HepG2 (cell line): Measurements from ENCODE around the gene STARD10. TPM values are rescaled to one million over a fixed set of nuclear protein-coding genes. Genes with fewer than 3 reads are reported as not detected.

Experiments used
- ELF1 ChIP-seq: sonication (generic); formaldehyde crosslinking; IDR thresholded peaks from 2 replicates; pipeline ENCODE4 v1.4.0; 2020; ENCODE audit warnings: missing genetic modification reagents
- GABPB1 ChIP-seq: IDR thresholded peaks from 2 replicates; pipeline ENCODE4 v1.6.1; 2016; ENCODE audit warnings: mild to moderate bottlenecking, missing genetic modification reagents, moderate library complexity, missing compliant biosample characterization
- MAFK ChIP-seq, 2 experiments: IDR thresholded peaks in 1 of 2; conservative IDR thresholded peaks in 1 of 2; 2 replicates each; pipeline ENCODE4 v1.6.1; 2011; ENCODE audit warnings: improper control_type of control experiment in 2 of 2, low read length in 2 of 2
- MXI1 ChIP-seq: IDR thresholded peaks from 3 replicates; pipeline ENCODE4 v1.6.1; 2012; ENCODE audit warnings: low read depth, low read length, inconsistent platforms, borderline replicate concordance
- SAP130 ChIP-seq: IDR thresholded peaks from 2 replicates; pipeline ENCODE4 v1.6.1; 2016; ENCODE audit warnings: low read depth
- ZFX ChIP-seq: sonication (generic); formaldehyde crosslinking; IDR thresholded peaks from 2 replicates; pipeline ENCODE4 v1.4.0; 2020; ENCODE audit warnings: mild to moderate bottlenecking, low read depth, missing genetic modification reagents, moderate library complexity
- ZNF577 ChIP-seq: sonication (generic); formaldehyde crosslinking; IDR thresholded peaks from 2 replicates; pipeline ENCODE4 v1.4.0; 2020; ENCODE audit warnings: mild to moderate bottlenecking, low read depth, missing genetic modification reagents, borderline replicate concordance
- polyA plus RNA-seq, 8 experiments: library from polyadenylated mRNA; depleted of rRNA in 3 of 8; stranded (reverse) in 7 of 8; unstranded in 1 of 8; fragments of >200 nt; fragmentation: Illumina TruSeq in 4 of 8; extraction: Trizol in 4 of 8; gene quantifications; 2 replicates each; pipeline versions ENCODE4 v1.2.1 to v1.2.3, GENCODE V29; 2011 to 2016; ENCODE audit warnings: low read depth in 4 of 8, missing spikeins in 1 of 8, mixed read lengths in 1 of 8; ENCODE audit not compliant: insufficient read depth in 1 of 8
- total RNA-seq, 5 experiments: library from RNA; depleted of rRNA; stranded (reverse); fragments of >200 nt; fragmentation: Illumina TruSeq; extraction: Trizol; gene quantifications; 2 replicates each; pipeline ENCODE4 v1.2.3, GENCODE V29; 2016; ENCODE audit warnings: low read depth in 1 of 5
- TF ChIP-seq, protein P1 (sequence below): sonication (generic); formaldehyde crosslinking; IDR thresholded peaks from 2 replicates; pipeline ENCODE4 v1.4.0; 2020; ENCODE audit warnings: missing genetic modification reagents
- TF ChIP-seq, protein P2 (sequence below): sonication (generic); formaldehyde crosslinking; IDR thresholded peaks from 2 replicates; pipeline ENCODE4 v1.4.0; 2020; ENCODE audit warnings: missing genetic modification reagents
- TF ChIP-seq, protein P3 (sequence below): sonication (generic); formaldehyde crosslinking; IDR thresholded peaks from 2 replicates; pipeline ENCODE4 v1.8.1; 2023; ENCODE audit warnings: mild to moderate bottlenecking, missing genetic modification reagents
- TF ChIP-seq, protein P4 (sequence below): sonication (generic); formaldehyde crosslinking; IDR thresholded peaks from 2 replicates; pipeline ENCODE4 v1.5.1; 2020; ENCODE audit warnings: missing genetic modification reagents, mild to moderate bottlenecking, borderline replicate concordance
- TF ChIP-seq, protein P5 (sequence below): sonication (generic); formaldehyde crosslinking; IDR thresholded peaks from 2 replicates; pipeline ENCODE4 v1.8.1; 2022; ENCODE audit warnings: low read depth, mild to moderate bottlenecking, missing genetic modification reagents
- TF ChIP-seq, protein P6 (sequence below): IDR thresholded peaks from 2 replicates; pipeline ENCODE4 v1.6.1; 2016; ENCODE audit warnings: missing genetic modification reagents, missing compliant biosample characterization

The STARD10 gene
- total and polyA plus RNA-seq, 2 of the 13 experiments (the other 11 are each of a cell fraction or from before 2014, with no cell fraction given) = 260 to 341 TPM

DNA sequence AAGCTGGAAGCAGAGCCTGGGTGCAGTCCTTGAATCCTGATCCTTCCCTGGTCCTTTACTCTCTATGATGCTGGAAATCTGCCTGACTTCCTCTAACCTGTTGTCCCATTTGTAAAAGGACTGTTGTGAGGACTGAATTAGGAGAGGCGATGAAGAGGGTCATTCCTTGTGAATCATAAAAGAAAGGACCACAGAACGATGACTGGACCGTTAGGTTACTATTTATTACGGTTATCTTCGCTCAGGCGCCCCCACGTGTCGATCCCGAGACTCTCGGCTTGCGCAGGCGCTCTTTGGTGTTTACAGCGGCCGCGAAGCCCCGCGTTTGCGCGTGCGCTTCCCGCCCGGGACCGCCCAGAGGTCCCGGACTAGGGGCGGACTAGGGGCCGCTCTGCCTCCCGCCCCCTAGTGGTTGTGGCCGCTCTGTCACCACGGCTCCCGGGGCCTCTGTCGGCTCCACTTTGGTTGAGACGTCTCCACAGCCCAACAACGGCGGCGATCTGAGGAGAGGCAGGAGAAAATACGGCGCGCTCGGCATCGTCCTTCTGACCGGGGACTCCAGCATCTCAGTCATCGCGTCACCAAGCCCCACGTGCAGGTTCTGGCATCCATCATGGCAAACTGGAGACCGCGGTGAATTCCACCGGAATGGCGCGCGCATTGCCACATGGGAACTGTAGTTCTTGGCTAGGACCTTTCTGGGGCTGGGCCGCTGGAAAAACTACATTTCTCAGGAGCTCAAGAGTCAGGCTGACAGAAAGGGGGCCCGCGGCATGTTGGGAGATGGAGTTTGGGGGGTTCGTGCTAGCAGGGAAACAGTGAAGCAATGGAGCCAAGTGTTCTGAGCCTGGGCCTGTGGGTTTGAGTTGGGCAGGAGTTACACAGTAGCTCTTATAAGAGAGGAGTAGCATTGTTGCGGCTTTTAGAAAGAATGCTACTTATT is at the start of gene STARD10 (continued):
- TF ChIP-seq, protein P1, sequence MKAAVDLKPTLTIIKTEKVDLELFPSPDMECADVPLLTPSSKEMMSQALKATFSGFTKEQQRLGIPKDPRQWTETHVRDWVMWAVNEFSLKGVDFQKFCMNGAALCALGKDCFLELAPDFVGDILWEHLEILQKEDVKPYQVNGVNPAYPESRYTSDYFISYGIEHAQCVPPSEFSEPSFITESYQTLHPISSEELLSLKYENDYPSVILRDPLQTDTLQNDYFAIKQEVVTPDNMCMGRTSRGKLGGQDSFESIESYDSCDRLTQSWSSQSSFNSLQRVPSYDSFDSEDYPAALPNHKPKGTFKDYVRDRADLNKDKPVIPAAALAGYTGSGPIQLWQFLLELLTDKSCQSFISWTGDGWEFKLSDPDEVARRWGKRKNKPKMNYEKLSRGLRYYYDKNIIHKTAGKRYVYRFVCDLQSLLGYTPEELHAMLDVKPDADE (CRISPR knock-in tag) = no peak
- TF ChIP-seq, protein P2, sequence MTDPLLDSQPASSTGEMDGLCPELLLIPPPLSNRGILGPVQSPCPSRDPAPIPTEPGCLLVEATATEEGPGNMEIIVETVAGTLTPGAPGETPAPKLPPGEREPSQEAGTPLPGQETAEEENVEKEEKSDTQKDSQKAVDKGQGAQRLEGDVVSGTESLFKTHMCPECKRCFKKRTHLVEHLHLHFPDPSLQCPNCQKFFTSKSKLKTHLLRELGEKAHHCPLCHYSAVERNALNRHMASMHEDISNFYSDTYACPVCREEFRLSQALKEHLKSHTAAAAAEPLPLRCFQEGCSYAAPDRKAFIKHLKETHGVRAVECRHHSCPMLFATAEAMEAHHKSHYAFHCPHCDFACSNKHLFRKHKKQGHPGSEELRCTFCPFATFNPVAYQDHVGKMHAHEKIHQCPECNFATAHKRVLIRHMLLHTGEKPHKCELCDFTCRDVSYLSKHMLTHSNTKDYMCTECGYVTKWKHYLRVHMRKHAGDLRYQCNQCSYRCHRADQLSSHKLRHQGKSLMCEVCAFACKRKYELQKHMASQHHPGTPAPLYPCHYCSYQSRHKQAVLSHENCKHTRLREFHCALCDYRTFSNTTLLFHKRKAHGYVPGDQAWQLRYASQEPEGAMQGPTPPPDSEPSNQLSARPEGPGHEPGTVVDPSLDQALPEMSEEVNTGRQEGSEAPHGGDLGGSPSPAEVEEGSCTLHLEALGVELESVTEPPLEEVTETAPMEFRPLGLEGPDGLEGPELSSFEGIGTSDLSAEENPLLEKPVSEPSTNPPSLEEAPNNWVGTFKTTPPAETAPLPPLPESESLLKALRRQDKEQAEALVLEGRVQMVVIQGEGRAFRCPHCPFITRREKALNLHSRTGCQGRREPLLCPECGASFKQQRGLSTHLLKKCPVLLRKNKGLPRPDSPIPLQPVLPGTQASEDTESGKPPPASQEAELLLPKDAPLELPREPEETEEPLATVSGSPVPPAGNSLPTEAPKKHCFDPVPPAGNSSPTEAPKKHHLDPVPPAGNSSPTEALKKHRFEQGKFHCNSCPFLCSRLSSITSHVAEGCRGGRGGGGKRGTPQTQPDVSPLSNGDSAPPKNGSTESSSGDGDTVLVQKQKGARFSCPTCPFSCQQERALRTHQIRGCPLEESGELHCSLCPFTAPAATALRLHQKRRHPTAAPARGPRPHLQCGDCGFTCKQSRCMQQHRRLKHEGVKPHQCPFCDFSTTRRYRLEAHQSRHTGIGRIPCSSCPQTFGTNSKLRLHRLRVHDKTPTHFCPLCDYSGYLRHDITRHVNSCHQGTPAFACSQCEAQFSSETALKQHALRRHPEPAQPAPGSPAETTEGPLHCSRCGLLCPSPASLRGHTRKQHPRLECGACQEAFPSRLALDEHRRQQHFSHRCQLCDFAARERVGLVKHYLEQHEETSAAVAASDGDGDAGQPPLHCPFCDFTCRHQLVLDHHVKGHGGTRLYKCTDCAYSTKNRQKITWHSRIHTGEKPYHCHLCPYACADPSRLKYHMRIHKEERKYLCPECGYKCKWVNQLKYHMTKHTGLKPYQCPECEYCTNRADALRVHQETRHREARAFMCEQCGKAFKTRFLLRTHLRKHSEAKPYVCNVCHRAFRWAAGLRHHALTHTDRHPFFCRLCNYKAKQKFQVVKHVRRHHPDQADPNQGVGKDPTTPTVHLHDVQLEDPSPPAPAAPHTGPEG (CRISPR knock-in tag) = peak; percentile 28; the same call in 1 of the 2 replicates
- peak; percentile 89 for TF ChIP-seq GABPB1 (CRISPR knock-in tag)
- TF ChIP-seq, protein P3, sequence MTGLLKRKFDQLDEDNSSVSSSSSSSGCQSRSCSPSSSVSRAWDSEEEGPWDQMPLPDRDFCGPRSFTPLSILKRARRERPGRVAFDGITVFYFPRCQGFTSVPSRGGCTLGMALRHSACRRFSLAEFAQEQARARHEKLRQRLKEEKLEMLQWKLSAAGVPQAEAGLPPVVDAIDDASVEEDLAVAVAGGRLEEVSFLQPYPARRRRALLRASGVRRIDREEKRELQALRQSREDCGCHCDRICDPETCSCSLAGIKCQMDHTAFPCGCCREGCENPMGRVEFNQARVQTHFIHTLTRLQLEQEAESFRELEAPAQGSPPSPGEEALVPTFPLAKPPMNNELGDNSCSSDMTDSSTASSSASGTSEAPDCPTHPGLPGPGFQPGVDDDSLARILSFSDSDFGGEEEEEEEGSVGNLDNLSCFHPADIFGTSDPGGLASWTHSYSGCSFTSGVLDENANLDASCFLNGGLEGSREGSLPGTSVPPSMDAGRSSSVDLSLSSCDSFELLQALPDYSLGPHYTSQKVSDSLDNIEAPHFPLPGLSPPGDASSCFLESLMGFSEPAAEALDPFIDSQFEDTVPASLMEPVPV = peak; percentile 28; the same call in 1 of the 2 replicates
- TF ChIP-seq ZFX (CRISPR knock-in tag) = peak; percentile 85
- TF ChIP-seq MXI1 = peak; percentile 87; the same call in 2 of the 3 replicates
- no peak for TF ChIP-seq MAFK (conservative IDR thresholded peaks at IDR 0.05 in 1 of 2, IDR thresholded peaks at IDR 0.05 in 1 of 2; ENCODE audit: low read length in 2 of 2)
- TF ChIP-seq, protein P4, sequence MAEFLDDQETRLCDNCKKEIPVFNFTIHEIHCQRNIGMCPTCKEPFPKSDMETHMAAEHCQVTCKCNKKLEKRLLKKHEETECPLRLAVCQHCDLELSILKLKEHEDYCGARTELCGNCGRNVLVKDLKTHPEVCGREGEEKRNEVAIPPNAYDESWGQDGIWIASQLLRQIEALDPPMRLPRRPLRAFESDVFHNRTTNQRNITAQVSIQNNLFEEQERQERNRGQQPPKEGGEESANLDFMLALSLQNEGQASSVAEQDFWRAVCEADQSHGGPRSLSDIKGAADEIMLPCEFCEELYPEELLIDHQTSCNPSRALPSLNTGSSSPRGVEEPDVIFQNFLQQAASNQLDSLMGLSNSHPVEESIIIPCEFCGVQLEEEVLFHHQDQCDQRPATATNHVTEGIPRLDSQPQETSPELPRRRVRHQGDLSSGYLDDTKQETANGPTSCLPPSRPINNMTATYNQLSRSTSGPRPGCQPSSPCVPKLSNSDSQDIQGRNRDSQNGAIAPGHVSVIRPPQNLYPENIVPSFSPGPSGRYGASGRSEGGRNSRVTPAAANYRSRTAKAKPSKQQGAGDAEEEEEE = no peak
- peak; percentile 84 for TF ChIP-seq SAP130
- TF ChIP-seq ZNF577 (CRISPR knock-in tag) = no peak
- TF ChIP-seq, protein P5, sequence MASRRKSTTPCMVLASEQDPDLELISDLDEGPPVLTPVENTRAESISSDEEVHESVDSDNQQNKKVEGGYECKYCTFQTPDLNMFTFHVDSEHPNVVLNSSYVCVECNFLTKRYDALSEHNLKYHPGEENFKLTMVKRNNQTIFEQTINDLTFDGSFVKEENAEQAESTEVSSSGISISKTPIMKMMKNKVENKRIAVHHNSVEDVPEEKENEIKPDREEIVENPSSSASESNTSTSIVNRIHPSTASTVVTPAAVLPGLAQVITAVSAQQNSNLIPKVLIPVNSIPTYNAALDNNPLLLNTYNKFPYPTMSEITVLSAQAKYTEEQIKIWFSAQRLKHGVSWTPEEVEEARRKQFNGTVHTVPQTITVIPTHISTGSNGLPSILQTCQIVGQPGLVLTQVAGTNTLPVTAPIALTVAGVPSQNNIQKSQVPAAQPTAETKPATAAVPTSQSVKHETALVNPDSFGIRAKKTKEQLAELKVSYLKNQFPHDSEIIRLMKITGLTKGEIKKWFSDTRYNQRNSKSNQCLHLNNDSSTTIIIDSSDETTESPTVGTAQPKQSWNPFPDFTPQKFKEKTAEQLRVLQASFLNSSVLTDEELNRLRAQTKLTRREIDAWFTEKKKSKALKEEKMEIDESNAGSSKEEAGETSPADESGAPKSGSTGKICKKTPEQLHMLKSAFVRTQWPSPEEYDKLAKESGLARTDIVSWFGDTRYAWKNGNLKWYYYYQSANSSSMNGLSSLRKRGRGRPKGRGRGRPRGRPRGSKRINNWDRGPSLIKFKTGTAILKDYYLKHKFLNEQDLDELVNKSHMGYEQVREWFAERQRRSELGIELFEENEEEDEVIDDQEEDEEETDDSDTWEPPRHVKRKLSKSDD (CRISPR knock-in tag) = no peak; the same call in 1 of the 2 replicates
- TF ChIP-seq ELF1 (CRISPR knock-in tag) = peak; percentile 53
- TF ChIP-seq, protein P6, sequence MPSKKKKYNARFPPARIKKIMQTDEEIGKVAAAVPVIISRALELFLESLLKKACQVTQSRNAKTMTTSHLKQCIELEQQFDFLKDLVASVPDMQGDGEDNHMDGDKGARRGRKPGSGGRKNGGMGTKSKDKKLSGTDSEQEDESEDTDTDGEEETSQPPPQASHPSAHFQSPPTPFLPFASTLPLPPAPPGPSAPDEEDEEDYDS (CRISPR knock-in tag) = peak; percentile 38; the same call in 1 of the 2 replicates
